ENCODE measurements around the gene LRRC71. TPM values are rescaled to one million over a fixed set of nuclear protein-coding genes. Genes with fewer than 3 reads are reported as not detected.
A peak's percentile ranks its signal among the peaks of the same experiment; 100 is the strongest.

Gene LRRC71
- total and polyA plus RNA-seq, 4 donors, result 0.30 to 8.5 (median 6.2) TPM

DNA sequence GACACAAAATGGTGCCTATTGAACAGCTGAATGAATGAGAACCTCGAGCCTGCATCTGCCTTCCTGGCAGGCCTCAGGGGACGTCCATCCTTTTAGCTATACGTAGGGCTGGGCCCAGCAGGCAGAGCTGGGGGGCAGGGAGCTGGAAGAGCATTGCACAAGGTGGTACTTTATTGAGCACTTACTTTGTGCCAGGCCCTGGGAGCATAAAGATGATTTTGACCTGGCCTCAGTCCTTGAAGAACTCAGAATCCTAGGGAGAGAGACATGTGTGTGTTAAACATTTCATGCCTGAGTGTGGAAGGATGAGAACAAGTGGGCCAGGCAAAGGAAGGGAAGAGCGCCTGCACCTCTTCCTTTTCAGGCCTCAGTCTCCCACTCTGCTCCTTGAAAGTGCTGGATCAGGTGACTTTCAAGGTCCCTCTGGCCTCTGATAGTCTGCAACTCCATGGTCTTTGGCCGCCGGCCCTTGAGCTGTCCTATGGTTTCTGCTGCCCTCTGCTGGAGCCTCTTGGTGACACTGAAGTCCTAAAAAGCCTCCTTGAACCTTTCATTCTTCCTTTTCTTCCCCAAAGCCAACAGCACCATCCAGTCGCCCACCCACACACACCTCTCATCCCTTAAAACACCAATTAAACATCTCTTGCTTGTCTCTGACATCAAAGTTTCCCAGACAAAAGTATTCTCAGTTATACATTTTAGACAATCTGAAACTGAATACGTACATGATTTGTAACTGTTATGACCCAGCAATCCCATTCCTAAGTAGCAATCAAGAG is 30.4 kb upstream of the LRRC71 start:
- Histone ChIP-seq H3K4me1 (ENCODE audit: control insufficient read depth, insufficient read depth, low read length) (peaks cover 36% of the 10 kb centered on the region), H3K9me3 (ENCODE audit: control insufficient read depth, insufficient read depth, low read length) (no peaks in the 10 kb centered on the region), H3K4me3 (ENCODE audit: low read depth, low read length) (no peak overlapping the region), H3K27ac (ENCODE audit: low read depth, low read length) (no peak overlapping the region), H3K36me3 (ENCODE audit: control insufficient read depth, insufficient read depth, low read length) (no peaks in the 10 kb centered on the region), H3K27me3 (ENCODE audit: control insufficient read depth, insufficient read depth, low read length) (peaks cover 54% of the 10 kb centered on the region)
- DNase-seq (ENCODE audit: low read depth in 4 of 6, low spot score in 6 of 6), result peak; percentile 53 to 93 (median 70)
- WGBS (ENCODE audit: insufficient coverage), result 43% methylated on average over 6 of the region's 8 CpGs

DNA sequence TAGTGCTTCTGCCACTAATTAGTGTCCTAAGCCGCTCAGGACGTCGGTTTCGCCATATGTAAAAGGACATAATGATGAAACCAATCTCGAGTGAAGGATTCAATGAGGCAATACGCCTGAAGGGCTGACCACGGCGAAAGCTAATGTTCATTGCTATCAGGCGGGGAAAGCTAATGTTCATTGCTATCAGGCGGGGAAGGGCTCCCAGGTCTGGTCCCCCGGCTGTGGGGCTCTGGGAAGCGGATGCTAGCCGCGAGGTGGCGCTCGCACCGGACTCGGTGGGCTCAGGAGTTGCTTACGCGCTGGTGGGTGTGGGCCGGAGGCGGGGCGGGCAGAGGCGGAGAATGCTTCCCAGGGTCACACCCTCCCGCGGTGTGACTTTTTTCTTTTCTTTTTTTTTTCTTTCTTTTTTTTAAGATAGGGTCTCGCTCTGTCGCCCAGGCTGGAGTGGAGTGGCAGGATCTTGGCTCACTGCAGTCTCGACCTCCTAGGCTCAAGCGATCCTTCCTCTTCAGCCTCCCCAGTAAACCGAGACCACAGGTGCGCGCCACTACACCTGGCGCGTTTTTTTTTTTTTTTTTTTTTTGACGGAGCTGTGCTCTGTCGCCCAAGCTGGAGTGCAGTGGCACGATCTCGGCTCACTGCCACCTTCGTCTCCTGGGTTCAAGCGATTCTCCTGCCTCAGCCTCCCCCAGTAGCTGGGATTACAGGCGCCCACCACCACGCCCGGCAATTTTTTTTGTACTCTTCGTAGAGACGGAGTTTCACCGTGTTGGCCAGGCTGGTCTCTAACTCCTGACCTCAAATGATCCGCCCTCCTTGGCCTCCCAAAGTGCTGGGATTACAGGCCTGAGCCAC is 28.0 kb upstream of the LRRC71 start:
- Histone ChIP-seq H3K36me3 (ENCODE audit: control insufficient read depth, insufficient read depth, low read length) (no peaks in the 10 kb centered on the region), H3K4me3 (ENCODE audit: low read depth, low read length) (peak overlapping the region; percentile 21), H3K27ac (ENCODE audit: low read depth, low read length) (peak overlapping the region; percentile 75), H3K27me3 (ENCODE audit: control insufficient read depth, insufficient read depth, low read length) (peaks cover 47% of the 10 kb centered on the region), H3K9me3 (ENCODE audit: control insufficient read depth, insufficient read depth, low read length) (no peaks in the 10 kb centered on the region), H3K4me1 (ENCODE audit: control insufficient read depth, insufficient read depth, low read length) (peaks cover 53% of the 10 kb centered on the region)
- 6% methylated on average over 40 of the region's 48 CpGs for WGBS (ENCODE audit: insufficient coverage)
- DNase-seq (ENCODE audit: low read depth in 4 of 6, low spot score in 6 of 6), result peak; percentile 49 to 92 (median 61)

DNA sequence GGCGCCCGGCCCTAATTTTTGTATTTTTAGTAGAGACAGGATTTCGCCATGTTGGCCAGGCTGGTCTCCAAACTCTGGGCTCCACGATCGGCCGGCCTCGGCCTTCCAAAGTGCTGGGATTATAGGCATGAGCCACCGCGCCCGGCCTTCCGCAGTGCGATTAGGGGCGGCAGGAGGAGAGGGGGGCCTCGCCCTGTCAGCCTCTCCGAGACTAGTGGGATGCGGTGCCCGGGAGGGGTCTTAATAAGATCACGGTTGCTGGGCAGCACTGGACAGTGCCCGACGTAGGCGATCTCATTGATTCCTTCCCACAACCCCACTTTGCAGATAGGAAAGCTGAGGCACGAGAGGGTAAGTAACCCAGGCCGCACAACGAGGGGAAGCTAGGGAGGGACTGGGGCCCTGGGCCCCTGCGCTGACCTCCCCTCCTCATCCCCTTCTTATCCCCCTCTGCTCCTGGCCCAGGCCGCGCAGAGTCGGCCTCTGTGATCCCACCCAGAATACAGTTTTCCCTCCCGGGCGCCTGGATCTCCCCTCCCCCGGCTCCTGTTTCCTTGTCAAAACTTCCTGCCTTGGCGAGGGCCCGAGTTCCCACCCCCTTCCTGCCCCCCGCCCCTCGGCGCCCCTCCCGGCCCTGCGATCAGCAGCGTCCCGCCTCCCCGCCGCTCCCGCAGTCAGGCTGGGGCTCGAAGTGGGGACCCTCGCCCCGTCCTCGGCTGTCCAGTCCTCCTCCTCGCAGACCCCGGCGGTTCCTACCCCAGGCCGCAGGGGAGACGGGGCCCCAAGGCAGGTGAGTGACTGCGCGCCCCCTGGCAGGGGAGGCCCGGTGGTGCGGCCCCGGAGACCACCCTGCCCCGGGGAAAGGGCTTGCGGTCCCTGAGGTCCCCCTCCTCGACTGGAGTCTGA is 27.1 kb upstream of the LRRC71 start, which contains the start of gene PEAR1:
PEAR1 (plus strand) TSS at position 671 of the 906 bp plus-strand sequence. CDS start 10,209 bp downstream, outside the sequence.
- H3K4me1 ChIP-seq (ENCODE audit: control insufficient read depth, insufficient read depth, low read length), result peaks cover 60% of the 10 kb centered on the region
- peaks cover 44% of the 10 kb centered on the region for H3K27me3 ChIP-seq (ENCODE audit: control insufficient read depth, insufficient read depth, low read length)
- peak within 1 kb of the TSS; percentile 47 for H3K4me3 ChIP-seq (ENCODE audit: low read depth, low read length)
- 7% methylated on average over 46 of the region's 60 CpGs for WGBS (ENCODE audit: insufficient coverage)
- peak within 1 kb of the TSS; percentile 75 for H3K27ac ChIP-seq (ENCODE audit: low read depth, low read length)
- H3K36me3 ChIP-seq (ENCODE audit: control insufficient read depth, insufficient read depth, low read length), result no peaks in the 10 kb centered on the region
- H3K9me3 ChIP-seq (ENCODE audit: control insufficient read depth, insufficient read depth, low read length), result no peaks in the 10 kb centered on the region
- DNase-seq (ENCODE audit: low read depth in 4 of 6, low spot score in 6 of 6), result peak in 1 of 6 donors; percentile 55

DNA sequence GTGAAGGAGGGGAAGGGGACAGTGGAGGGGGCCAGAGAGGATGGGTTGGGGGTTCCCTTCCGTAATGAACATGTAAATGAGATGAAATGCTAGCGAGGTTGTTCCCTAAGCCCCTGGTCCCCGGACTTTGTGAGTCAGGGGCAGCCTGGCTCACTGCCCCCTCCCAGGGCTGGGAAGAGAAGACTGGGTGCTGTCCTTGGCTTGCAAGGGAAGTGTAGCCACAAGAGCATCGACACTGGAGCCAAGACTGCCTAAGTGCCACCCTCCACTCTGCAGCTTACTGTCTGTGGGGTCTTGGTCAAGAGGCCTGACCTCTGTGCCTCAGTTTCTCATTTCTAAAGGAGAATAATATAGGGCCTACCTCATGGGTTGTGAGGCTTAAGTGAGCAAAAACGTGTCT is 26.4 kb upstream of the LRRC71 start:
- peaks cover 41% of the 10 kb centered on the region for H3K27me3 ChIP-seq (ENCODE audit: control insufficient read depth, insufficient read depth, low read length)
- peak overlapping the region; percentile 58 for H3K27ac ChIP-seq (ENCODE audit: low read depth, low read length)
- H3K4me1 ChIP-seq (ENCODE audit: control insufficient read depth, insufficient read depth, low read length), result peaks cover 60% of the 10 kb centered on the region
- DNase-seq (ENCODE audit: low read depth in 4 of 6, low spot score in 6 of 6), result no peak
- H3K9me3 ChIP-seq (ENCODE audit: control insufficient read depth, insufficient read depth, low read length), result no peaks in the 10 kb centered on the region
- H3K4me3 ChIP-seq (ENCODE audit: low read depth, low read length), result peak overlapping the region; percentile 47
- H3K36me3 ChIP-seq (ENCODE audit: control insufficient read depth, insufficient read depth, low read length), result no peaks in the 10 kb centered on the region
- WGBS (ENCODE audit: insufficient coverage), result 36% methylated on average over 5 of the region's 5 CpGs

DNA sequence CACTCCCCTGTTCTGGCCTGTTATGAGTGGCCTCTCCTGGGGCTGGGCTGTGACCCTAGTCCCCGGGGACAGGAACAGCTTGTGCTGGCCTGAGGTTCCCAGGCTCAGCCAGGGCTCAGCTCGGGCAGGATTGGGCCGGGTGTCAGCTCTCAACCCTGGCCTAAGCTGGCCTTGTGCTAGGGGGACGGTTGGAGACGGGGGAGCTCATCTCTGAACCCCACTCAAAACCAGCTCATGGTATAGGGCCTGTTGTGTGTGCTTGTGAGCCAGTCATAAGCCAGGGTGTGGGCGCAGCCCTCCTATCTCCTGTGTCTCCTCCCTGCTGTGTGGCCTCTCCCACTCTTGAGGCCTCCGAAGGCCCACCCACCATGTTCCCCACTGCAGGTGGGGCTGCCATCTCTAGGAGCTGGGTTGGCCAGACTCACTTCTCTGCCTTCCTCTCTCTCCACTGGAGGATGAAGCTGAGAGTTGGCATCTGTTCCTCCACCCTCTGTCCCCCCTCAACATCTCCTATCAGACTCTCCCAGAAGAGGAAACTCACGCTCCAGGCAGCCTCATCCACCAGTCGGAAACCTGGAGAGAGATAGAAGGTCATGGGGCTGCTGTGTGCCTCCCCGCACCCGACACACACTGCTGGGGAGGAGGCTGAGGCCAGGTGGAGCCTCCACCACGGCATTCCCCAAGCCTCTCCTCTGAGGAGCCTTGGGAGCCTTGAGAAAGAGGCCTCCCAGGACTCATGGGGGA is 25.5 kb upstream of the LRRC71 start:
- no peaks in the 10 kb centered on the region for H3K9me3 ChIP-seq (ENCODE audit: control insufficient read depth, insufficient read depth, low read length)
- peaks cover 43% of the 10 kb centered on the region for H3K27me3 ChIP-seq (ENCODE audit: control insufficient read depth, insufficient read depth, low read length)
- peak overlapping the region; percentile 47 for H3K4me3 ChIP-seq (ENCODE audit: low read depth, low read length)
- peak overlapping the region; percentile 58 for H3K27ac ChIP-seq (ENCODE audit: low read depth, low read length)
- 84% methylated on average over 7 of the region's 12 CpGs for WGBS (ENCODE audit: insufficient coverage)
- H3K36me3 ChIP-seq (ENCODE audit: control insufficient read depth, insufficient read depth, low read length), result no peaks in the 10 kb centered on the region
- peaks cover 66% of the 10 kb centered on the region for H3K4me1 ChIP-seq (ENCODE audit: control insufficient read depth, insufficient read depth, low read length)
- DNase-seq (ENCODE audit: low read depth in 4 of 6, low spot score in 6 of 6), result no peak

DNA sequence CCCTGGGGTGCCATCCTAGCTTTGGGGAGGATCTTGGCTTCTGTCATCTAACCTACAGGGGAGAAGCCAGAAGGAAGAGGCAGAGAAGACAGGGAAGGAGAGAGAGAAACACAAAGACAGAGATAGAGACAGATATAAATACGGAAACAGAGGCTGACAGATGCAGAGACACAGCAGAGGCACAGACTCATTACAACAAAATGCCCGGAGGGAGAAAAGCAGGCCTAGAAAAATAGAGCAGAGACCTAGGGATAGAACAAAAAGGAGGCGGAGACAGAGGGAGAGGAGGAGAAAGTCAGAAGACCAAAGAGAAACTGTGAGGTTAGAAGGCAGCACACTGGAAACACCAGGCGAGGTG is 25.0 kb upstream of the LRRC71 start:
- WGBS (ENCODE audit: insufficient coverage), result 59% methylated on average over 3 of the region's 4 CpGs
- peak in 1 of 6 donors; percentile 27 for DNase-seq (ENCODE audit: low read depth in 4 of 6, low spot score in 6 of 6)
- H3K4me1 ChIP-seq (ENCODE audit: control insufficient read depth, insufficient read depth, low read length), result peaks cover 68% of the 10 kb centered on the region
- peak overlapping the region; percentile 58 for H3K27ac ChIP-seq (ENCODE audit: low read depth, low read length)
- no peak overlapping the region for H3K4me3 ChIP-seq (ENCODE audit: low read depth, low read length)
- H3K9me3 ChIP-seq (ENCODE audit: control insufficient read depth, insufficient read depth, low read length), result no peaks in the 10 kb centered on the region
- H3K36me3 ChIP-seq (ENCODE audit: control insufficient read depth, insufficient read depth, low read length), result no peaks in the 10 kb centered on the region
- H3K27me3 ChIP-seq (ENCODE audit: control insufficient read depth, insufficient read depth, low read length), result peaks cover 43% of the 10 kb centered on the region

DNA sequence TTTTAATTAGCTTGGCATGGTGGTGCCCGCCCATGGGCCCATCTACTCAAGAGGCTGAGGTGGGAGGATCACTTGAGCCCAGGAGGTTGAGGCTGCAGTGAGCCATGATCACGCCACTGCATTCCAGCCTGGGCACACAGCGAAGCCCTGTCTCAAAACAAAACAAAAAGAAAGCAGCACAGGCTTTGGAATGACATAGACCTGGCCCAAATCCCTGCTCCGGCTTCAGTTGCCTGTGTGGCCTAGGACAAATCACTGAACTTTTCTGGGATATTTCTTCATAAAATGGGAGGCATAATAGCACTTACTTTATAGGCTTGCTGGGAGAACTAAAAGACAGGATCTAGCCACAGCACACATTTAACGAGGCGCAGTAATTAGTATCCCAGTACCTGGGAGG is 24.5 kb upstream of the LRRC71 start:
- Histone ChIP-seq H3K9me3 (ENCODE audit: control insufficient read depth, insufficient read depth, low read length) (no peaks in the 10 kb centered on the region), H3K4me3 (ENCODE audit: low read depth, low read length) (no peak overlapping the region), H3K27ac (ENCODE audit: low read depth, low read length) (peak overlapping the region; percentile 58), H3K27me3 (ENCODE audit: control insufficient read depth, insufficient read depth, low read length) (peaks cover 43% of the 10 kb centered on the region), H3K36me3 (ENCODE audit: control insufficient read depth, insufficient read depth, low read length) (no peaks in the 10 kb centered on the region), H3K4me1 (ENCODE audit: control insufficient read depth, insufficient read depth, low read length) (peaks cover 73% of the 10 kb centered on the region)
- no peak for DNase-seq (ENCODE audit: low read depth in 4 of 6, low spot score in 6 of 6)
- WGBS (ENCODE audit: insufficient coverage), result 88% methylated on average over 4 of the region's 6 CpGs

DNA sequence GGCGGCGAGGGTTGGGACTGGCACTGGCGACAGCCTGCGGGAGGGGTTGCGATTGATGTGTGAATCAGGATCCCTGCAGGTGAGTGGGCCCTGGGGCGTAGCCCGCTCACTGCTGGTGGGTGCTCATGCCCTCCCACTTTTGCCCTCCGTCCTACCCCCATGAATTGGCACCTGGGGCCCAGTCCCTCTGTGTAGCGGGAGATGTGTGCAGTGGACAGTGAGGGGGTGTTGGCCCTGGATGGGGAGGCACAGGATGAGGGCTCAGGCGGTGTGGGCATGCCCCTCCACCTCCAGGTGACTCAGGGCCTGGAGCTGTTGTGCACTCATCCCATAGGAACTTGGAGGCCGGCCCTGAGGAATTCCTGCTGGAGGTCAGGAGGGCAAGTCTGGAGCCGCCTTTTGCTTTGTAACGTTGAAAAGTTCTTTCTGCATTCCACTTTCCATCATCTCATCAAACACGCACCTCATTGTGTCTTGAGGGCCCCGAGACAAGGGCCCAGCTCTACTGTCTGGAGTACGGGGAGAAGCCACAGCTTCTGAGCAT is 23.9 kb upstream of the LRRC71 start:
- Histone ChIP-seq H3K36me3 (ENCODE audit: control insufficient read depth, insufficient read depth, low read length) (no peaks in the 10 kb centered on the region), H3K4me3 (ENCODE audit: low read depth, low read length) (no peak overlapping the region), H3K4me1 (ENCODE audit: control insufficient read depth, insufficient read depth, low read length) (peaks cover 78% of the 10 kb centered on the region), H3K9me3 (ENCODE audit: control insufficient read depth, insufficient read depth, low read length) (no peaks in the 10 kb centered on the region), H3K27ac (ENCODE audit: low read depth, low read length) (peak overlapping the region; percentile 26), H3K27me3 (ENCODE audit: control insufficient read depth, insufficient read depth, low read length) (peaks cover 39% of the 10 kb centered on the region)
- no peak for DNase-seq (ENCODE audit: low read depth in 4 of 6, low spot score in 6 of 6)
- WGBS (ENCODE audit: insufficient coverage), result 82% methylated on average over 11 of the region's 16 CpGs

Data from spinal cord (tissue), 10 donors.